Parathyroid adenoma (tissue), 2 donors: ENCODE measurements around the gene WIPI1.

ENCODE experiments used
- H2AFZ ChIP-seq: fragments of 300-600 bp; sonication (generic); one replicate; pipeline ENCODE4 v1.7.0; 2017; ENCODE audit warnings: antibody characterized with exemption, mild to moderate bottlenecking
- H3K27ac ChIP-seq: fragments of 300-600 bp; sonication (generic); one replicate; pipeline ENCODE4 v1.7.0; 2017
- H3K27me3 ChIP-seq: fragments of 300-600 bp; sonication (generic); one replicate; pipeline ENCODE4 v1.7.0; 2017; ENCODE audit warnings: low read length; ENCODE audit not compliant: control insufficient read depth, insufficient read depth
- H3K36me3 ChIP-seq: fragments of 300-600 bp; sonication (generic); one replicate; pipeline ENCODE4 v1.7.0; 2017; ENCODE audit warnings: low read length; ENCODE audit not compliant: control insufficient read depth, insufficient read depth
- H3K4me1 ChIP-seq: fragments of 300-600 bp; sonication (generic); one replicate; pipeline ENCODE4 v1.7.0; 2017; ENCODE audit warnings: control low read depth
- H3K4me2 ChIP-seq: fragments of 300-600 bp; sonication (generic); one replicate; pipeline ENCODE4 v1.7.0; 2017; ENCODE audit warnings: low read length
- H3K4me3 ChIP-seq: fragments of 300-600 bp; sonication (generic); one replicate; pipeline ENCODE4 v1.7.0; 2017; ENCODE audit warnings: low read depth, low read length
- H3K79me2 ChIP-seq: fragments of 300-600 bp; sonication (generic); one replicate; pipeline ENCODE4 v1.7.0; 2017; ENCODE audit warnings: control low read depth
- H3K9ac ChIP-seq: fragments of 300-600 bp; sonication (generic); one replicate; pipeline ENCODE4 v1.7.0; 2017; ENCODE audit warnings: mild to moderate bottlenecking
- H3K9me3 ChIP-seq: fragments of 300-600 bp; sonication (generic); one replicate; pipeline ENCODE4 v1.7.0; 2017; ENCODE audit warnings: low read length; ENCODE audit not compliant: control insufficient read depth
- TF ChIP-seq, protein P1 (sequence below): fragments of 300-600 bp; sonication (generic); IDR thresholded peaks from one replicate; pipeline ENCODE4 v1.7.0; 2017; ENCODE audit warnings: antibody characterized with exemption, mild to moderate bottlenecking
- donor health status: primary hyperparathyroidism.

The WIPI1 gene

GRCh38 chr17:68428498-68429172, 28.7 kb downstream of the WIPI1 start:
- Histone ChIP-seq H3K4me1 (no peaks in the 10 kb centered on the region), H3K9me3 (no peaks in the 10 kb centered on the region), H2AFZ (no peak overlapping the region), H3K36me3 (no peaks in the 10 kb centered on the region), H3K4me2 (no peak overlapping the region), H3K79me2 (no peaks in the 10 kb centered on the region), H3K9ac (no peak overlapping the region), H3K27me3 (no peaks in the 10 kb centered on the region), H3K4me3 (no peak overlapping the region), H3K27ac (no peak overlapping the region)
- TF ChIP-seq, protein P1, sequence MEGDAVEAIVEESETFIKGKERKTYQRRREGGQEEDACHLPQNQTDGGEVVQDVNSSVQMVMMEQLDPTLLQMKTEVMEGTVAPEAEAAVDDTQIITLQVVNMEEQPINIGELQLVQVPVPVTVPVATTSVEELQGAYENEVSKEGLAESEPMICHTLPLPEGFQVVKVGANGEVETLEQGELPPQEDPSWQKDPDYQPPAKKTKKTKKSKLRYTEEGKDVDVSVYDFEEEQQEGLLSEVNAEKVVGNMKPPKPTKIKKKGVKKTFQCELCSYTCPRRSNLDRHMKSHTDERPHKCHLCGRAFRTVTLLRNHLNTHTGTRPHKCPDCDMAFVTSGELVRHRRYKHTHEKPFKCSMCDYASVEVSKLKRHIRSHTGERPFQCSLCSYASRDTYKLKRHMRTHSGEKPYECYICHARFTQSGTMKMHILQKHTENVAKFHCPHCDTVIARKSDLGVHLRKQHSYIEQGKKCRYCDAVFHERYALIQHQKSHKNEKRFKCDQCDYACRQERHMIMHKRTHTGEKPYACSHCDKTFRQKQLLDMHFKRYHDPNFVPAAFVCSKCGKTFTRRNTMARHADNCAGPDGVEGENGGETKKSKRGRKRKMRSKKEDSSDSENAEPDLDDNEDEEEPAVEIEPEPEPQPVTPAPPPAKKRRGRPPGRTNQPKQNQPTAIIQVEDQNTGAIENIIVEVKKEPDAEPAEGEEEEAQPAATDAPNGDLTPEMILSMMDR, result no peak

DNA sequence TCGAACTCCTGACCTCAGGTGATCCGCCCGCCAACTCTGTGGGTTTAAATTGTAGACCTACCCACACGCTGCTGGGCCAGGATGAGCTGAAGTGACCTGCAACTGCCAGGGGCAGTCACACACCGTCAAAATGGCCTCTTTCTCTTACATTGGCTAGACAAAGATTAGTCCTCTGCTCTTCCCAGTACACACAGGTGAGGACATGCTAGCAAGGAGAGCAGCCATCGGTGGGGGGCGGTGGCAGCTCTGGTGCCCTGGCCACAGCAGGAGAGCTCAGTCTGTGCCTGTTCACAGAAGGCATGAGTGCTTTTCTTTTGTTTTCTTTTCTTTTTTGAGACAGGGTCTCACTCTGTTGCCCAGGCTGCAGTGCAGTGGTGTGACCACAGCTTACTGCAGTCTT, 29.7 kb downstream of the WIPI1 start:
- Histone ChIP-seq H3K4me1 (no peaks in the 10 kb centered on the region), H3K4me2 (no peak overlapping the region), H3K36me3 (no peaks in the 10 kb centered on the region), H3K27me3 (no peaks in the 10 kb centered on the region), H3K79me2 (no peaks in the 10 kb centered on the region), H3K4me3 (no peak overlapping the region), H3K27ac (no peak overlapping the region), H3K9ac (no peak overlapping the region), H3K9me3 (no peaks in the 10 kb centered on the region), H2AFZ (no peak overlapping the region)
- TF ChIP-seq, protein P1, result no peak

GRCh38 chr17:68425979-68426378, 31.3 kb downstream of the WIPI1 start:
- Histone ChIP-seq H3K27ac (no peak overlapping the region), H3K4me3 (no peak overlapping the region), H3K27me3 (no peaks in the 10 kb centered on the region), H3K9me3 (no peaks in the 10 kb centered on the region), H2AFZ (no peak overlapping the region), H3K4me2 (no peak overlapping the region), H3K4me1 (no peaks in the 10 kb centered on the region), H3K9ac (no peak overlapping the region), H3K79me2 (no peaks in the 10 kb centered on the region), H3K36me3 (no peaks in the 10 kb centered on the region)
- TF ChIP-seq, protein P1, result no peak

- Histone ChIP-seq H3K36me3 (no peaks in the 10 kb centered on the region), H3K9ac (no peak overlapping the region), H3K27me3 (no peaks in the 10 kb centered on the region), H3K4me3 (no peak overlapping the region), H3K4me2 (no peak overlapping the region), H2AFZ (no peak overlapping the region), H3K79me2 (no peaks in the 10 kb centered on the region), H3K9me3 (no peaks in the 10 kb centered on the region), H3K4me1 (no peaks in the 10 kb centered on the region), H3K27ac (no peak overlapping the region)
- TF ChIP-seq, protein P1, result no peak
Measured at GRCh38 chr17:68424861-68425260, 32.4 kb downstream of the WIPI1 start.

DNA sequence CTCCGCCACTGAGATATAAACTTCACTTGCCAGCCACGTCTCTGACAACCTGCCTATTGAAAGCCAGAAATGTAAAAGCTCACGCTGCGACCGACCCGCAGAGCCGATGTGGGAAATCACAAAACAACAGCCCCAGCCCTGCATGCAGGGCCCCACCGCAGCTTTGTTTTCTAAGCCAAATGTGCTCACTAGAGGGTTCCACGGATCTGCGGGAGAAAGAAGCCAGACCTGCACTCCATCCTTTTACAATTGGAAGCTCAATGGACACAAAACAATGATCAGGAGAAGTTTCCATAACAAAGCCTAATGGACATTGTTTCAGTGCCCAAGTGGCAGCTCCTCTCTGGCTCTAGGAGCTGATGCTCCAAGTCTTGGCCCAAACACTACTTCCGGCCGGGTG, 33.1 kb downstream of the WIPI1 start:
- H3K36me3 ChIP-seq, result no peaks in the 10 kb centered on the region
- no peak overlapping the region for H3K4me3 ChIP-seq
- TF ChIP-seq, protein P1, result no peak

More for the DNA sequence above, 33.1 kb downstream of the WIPI1 start:
- Histone ChIP-seq H3K9me3 (no peaks in the 10 kb centered on the region), H3K27ac (no peak overlapping the region), H3K9ac (no peak overlapping the region), H3K79me2 (no peaks in the 10 kb centered on the region), H2AFZ (no peak overlapping the region), H3K4me1 (no peaks in the 10 kb centered on the region), H3K4me2 (no peak overlapping the region), H3K27me3 (no peaks in the 10 kb centered on the region)
